Effector CD4-positive, alpha-beta T cell (primary cell): Measurements from ENCODE around the gene PIP5K1B.

Experiments used
- DNase-seq: peaks from one replicate; pipeline ENCODE4 v3.0.0-alpha.2; 2020

Gene PIP5K1B

DNA sequence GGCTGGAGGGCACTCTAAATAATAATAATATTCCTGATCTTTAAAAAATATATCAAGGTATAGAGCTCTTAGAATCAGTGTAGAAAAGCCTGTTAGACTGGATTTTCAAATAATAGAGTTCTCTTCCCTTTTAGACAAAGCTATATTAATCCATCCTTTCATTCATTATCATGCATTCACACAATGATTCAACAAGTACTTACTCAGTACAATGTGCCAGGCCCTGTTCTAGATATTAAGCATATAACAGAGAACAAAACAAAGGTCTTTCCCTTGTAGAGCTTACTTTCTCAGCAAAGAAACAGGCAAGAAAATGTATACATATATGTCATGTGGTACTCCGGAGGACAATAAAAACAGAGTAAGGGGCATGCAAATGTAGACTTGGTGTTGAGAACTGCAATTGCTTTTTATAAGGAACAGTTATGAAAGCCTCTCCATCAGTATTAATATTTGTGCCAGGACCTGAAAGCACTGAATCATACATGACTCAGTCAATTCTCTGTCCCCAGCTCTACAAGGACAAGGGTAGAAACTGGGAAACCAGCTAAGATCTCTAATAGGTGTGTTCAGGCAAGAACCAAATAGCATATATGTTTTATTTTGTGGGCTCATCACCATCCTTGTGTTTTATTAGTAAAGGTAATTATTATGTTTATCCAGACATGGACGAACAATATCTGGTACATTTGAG lies 72.2 kb downstream of the PIP5K1B start:
- DNase-seq, result no peak

DNA sequence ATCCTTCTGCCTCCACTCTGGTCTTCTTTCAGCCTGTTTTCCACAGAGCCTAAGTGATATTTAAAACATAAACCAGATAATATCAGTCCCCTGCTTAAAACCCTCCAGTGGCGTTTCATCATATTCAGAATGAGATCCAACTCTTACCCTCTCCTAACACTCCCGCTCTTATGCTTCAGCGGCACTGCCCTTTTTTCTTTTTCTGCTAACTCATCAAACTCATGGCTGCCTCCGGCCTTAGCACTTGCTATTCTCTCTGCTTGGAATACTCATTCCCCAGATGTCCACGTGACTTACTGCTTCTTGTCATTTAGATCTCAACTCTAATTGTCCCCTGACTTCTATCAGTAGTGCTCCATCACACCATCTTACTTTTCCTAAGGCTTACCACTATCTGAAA lies 73.6 kb downstream of the PIP5K1B start:
- DNase-seq, result no peak

GRCh38 chr9:68779558-68780379 lies 74.7 kb downstream of the PIP5K1B start:
- peak; percentile 93 for DNase-seq

DNA sequence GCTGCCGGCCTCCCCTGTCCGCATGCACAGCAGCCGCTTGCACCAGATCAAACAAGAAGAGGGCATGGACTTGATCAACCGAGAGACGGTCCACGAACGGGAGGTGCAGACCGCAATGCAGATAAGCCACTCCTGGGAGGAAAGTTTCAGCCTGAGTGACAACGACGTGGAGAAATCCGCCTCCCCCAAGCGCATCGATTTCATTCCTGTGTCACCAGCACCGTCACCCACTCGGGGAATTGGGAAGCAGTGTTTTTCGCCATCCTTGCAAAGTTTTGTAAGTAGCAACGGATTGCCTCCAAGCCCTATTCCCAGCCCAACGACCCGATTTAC lies 75.3 kb downstream of the PIP5K1B start:
- DNase-seq, result no peak

DNA sequence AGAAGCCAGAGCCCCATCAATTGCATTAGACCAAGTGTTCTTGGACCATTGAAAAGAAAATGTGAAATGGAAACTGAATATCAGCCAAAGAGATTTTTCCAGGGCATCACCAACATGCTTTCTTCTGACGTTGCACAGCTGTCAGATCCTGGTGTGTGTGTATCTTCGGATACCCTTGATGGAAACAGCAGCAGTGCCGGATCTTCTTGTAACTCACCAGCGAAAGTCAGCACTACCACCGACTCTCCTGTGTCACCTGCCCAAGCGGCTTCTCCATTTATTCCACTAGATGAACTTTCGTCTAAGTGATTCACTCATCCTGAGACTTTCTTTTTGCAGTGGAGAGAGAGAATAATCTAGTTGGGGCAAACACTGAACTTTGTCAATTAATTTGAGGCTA lies 75.7 kb downstream of the PIP5K1B start:
- DNase-seq, result no peak

GRCh38 chr9:68781928-68782327 lies 76.9 kb downstream of the PIP5K1B start:
- DNase-seq, result no peak

DNA sequence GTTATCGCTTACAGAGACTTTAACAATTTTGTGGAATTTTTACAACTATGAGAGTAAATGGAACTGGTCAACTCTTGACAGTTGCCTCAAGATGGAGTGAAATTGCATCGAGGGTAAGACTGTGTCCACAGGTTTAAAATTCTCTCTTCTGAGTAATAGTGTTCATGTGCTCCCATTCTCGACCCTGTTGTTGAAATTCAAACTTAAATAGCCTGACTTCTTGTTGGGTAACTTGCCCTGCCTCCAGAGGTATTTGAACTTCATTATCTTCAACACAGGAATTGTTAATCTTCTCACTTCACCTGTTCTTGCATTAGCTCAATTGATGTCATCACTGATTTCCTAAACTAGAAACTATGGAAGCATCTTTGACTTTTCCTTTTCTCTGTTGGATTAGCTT lies 77.5 kb downstream of the PIP5K1B start:
- no peak for DNase-seq

- DNase-seq, result no peak
Measured at GRCh38 chr9:68785965-68786364, 80.9 kb downstream of the PIP5K1B start.

GRCh38 chr9:68791169-68791568 lies 86.1 kb downstream of the PIP5K1B start:
- no peak for DNase-seq

DNA sequence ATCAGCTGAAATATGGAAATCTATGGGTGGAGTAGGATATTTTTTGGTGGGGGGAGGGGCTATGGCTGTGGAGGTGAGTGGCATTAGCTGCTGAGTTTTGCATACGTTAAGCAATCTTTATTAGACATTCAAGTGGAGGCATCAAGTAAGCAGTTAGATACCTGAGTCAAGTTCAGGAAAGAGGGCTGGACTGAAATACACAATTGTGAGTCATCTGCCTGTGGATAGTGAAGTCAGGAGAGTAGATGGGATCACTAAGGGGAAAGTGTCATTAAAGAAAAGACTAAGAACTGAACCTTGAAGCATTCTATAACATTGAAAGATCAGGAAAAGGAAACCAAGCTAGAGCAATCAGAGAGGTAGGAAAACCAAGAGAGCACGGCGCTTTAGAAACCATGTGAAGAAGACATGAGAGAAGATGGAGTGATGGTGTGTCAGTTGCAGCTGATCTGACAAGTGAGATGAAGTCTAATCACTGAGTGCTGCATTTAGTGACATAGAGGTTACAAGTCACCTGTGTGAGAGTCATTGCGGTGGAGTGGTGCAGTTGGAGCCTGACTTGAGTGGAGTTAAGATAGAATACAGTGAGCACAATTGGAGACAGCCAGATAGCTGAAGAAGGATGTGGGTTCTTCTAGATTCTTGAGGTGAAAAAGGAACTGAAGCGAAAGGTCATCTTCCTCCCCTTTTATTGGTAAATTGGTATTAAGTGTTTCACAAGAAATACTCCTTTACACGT lies 88.7 kb downstream of the PIP5K1B start:
- DNase-seq, result no peak

DNA sequence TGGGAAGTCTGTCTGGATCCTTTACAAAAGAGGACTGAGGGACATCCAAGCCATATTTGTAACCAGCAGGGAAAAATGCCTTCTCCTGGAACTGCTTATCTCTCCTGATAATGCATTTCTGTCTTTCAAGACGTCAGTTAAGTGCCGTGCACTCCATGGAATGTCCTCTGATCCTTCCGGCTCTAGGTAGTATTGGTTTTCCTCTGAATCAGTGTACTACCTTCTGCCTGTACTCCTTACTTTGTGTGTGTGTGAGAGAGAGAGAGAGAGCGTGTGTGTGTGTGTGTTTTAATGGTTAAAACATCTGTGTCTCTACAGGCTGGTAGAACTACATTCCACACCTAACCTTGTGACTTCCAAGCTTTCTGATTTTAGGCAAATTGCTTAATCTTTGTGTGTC lies 89.9 kb downstream of the PIP5K1B start:
- DNase-seq, result no peak

GRCh38 chr9:68795411-68795810 lies 90.4 kb downstream of the PIP5K1B start:
- DNase-seq, result no peak

DNA sequence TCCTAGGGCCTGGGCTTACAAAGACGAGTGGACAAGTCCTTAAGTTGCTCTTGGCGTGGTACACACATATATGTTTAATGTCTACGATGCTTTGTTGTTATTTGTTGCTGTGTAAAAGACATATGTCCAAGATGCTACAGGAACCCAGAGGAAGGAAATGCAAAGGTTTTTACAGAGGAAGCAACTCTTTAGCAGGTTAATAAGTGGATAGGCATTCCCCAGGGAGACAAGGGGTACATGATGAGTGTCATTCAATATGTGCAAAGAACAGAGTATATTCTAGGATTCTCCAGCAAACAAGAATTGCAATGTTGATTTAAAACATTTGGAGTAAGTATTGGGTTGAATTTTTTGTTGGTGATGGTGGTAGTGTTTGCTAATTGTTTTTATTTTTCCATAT lies 92.1 kb downstream of the PIP5K1B start:
- DNase-seq, result no peak

GRCh38 chr9:68798423-68798822 lies 93.4 kb downstream of the PIP5K1B start:
- no peak for DNase-seq

GRCh38 chr9:68800836-68801235 lies 95.8 kb downstream of the PIP5K1B start:
- DNase-seq, result no peak

DNA sequence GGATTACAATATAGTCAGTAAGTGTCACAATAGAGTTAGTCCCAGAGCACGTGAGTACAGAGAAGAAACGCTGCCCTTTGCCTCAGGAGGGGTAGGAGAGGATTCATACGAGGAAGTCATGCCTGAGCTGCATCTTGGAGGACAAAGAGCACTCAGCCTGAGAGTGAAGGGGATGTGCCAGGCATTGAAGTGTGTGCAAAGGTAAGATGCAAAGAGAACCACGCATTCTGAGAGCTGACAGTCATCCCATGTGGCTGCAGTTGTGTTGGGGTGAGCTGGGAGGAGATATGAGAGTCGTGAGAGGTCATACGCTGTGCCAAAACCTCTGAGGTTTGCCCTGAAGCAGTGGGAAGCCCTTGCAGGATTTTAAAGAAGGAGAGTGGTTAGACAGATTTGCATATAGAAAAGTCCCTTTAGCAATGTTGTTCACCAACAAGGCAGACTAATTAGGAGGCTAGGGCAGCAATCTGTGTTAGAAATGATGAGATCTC lies 97.5 kb downstream of the PIP5K1B start:
- no peak for DNase-seq

- no peak for DNase-seq
Measured at GRCh38 chr9:68804911-68805889, 100.2 kb downstream of the PIP5K1B start.

DNA sequence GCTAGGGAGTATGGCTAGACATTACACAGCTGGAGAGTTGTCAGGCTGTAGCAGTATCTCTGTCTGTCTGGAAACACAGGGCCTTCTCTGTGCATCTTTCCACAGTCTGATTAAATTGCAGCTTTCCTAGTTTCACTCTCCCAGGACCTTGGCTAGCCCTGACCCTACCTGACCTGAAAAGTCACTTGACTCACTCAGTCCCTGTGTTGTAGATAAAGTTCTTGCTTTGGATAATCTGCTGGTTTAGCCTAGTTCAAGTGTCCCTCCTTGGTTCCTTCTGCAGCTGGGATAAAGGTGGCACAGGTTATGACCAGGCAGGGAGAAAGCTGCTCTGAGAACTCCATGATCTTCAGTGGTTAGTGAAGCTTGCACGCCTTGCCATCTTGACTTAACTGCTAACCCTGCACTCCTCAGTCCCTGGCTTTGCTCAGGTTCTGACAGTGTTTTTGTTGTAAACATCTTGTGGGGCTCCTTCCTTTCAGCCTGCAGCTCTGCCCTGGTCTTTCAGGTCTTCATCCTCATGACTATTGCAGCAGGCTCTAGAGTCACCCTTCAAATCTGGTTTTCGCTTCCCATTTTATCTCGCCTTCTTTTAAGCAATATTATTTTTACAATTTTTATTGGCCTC lies 101.0 kb downstream of the PIP5K1B start:
- DNase-seq, result no peak

GRCh38 chr9:68808338-68808890 lies 103.4 kb downstream of the PIP5K1B start:
- DNase-seq, result no peak

GRCh38 chr9:68817079-68817875 lies 112.2 kb downstream of the PIP5K1B start:
- DNase-seq, result no peak

- no peak for DNase-seq
Measured at GRCh38 chr9:68819065-68819464, 114.0 kb downstream of the PIP5K1B start.
